Pons (tissue), 1 donor: ENCODE results near the gene DTNBP1.

Source experiments
- DNase-seq: peaks from one replicate; pipeline ENCODE4 v3.0.0-alpha.2; 2016; ENCODE audit warnings: low spot score

DTNBP1 gene

DNA sequence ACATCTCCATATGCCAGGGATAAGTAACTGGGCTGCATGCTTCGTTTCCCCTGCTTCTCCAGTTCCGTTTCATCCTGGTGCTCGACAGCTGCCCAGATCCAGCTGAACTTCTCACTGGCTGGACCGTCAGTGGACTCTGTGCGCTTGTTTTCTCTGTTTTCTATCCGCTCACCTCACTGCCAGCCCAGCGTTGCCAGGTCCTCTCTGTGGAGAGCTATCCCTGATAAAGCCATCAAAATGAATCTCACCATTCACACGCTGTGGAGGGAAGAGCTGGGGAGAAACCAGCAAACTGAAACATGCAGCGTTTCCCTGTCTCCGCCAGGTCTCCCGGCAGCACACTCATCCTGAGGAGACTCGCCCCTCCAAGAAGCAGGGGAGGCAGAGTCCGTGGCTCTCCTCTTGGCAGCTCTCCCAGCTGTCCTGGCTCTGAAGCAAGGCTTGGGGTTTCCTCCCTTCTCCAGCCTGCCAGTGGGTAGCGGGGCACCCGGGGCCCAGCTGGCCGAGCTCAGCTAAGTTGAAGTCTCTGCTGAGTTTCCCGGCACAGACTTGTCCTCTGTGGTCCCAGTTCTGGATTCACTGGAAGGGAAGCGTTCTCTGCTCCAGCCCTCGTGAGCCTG lies 160.9 kb downstream of the DTNBP1 start:
- DNase-seq: peak; percentile 59

DNA sequence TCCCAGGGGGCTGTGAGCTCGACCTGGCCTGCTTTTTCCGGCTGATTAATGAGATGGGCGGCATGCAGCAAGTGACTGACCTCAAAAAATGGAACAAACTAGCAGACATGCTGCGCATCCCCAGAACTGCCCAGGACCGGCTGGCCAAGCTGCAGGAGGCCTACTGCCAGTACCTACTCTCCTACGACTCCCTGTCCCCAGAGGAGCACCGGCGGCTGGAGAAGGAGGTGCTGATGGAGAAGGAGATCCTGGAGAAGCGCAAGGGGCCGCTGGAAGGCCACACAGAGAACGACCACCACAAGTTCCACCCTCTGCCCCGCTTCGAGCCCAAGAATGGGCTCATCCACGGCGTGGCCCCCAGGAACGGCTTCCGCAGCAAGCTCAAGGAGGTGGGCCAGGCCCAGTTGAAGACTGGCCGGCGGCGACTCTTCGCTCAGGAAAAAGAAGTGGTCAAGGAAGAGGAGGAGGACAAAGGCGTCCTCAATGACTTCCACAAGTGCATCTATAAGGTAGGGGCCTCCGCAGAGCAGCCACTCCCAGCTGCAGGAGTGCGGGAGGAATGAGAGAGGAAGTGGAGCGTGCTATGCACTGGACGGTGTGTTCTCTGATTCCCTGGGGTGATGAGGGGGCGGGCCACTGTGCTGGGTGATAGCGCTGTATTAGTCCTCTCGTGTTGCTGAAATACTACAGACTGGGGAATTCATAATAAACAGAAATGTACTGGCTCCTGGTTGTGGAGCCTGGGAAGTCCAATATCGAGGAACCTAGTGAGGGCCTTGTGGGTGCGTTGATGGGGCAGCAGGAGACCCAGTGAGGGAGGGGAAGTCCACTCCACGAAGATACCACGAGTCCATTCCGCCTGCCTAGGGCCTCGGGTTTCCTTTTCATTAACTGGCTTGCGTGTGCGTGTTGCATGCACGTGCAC lies 161.7 kb downstream of the DTNBP1 start:
- DNase-seq: no peak

DNA sequence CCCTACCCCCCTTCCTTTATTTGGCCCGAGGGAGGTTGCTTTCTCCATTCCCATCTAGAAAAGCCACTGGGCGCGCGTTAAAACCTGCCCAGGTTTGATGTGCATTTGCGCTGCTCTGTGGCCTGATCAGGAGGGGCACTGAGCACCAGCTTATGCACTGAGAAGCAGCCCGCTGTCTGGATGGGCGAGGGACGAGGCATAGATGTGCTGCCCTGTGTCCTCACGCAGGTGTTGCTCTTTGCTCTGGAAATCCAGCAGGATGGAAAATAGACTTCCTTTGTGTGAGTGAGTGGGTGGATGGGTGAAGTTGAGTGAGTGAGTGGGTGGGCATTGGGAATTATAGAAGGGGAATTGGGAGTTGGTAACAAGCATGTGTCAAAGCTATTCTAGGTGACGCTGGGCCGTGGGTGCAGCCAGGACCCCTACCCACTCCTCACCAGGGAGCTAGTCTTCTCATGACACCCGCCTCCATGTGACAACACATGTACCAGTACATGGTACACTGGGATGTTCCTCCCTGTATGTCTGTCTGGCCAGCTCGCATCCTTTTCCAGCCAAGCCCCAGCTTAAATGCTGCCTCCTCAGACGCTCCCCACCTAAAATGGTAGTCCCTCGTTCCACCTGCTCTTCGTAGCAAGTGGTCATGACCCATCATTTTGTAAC lies 162.6 kb downstream of the DTNBP1 start:
- no peak for DNase-seq

DNA sequence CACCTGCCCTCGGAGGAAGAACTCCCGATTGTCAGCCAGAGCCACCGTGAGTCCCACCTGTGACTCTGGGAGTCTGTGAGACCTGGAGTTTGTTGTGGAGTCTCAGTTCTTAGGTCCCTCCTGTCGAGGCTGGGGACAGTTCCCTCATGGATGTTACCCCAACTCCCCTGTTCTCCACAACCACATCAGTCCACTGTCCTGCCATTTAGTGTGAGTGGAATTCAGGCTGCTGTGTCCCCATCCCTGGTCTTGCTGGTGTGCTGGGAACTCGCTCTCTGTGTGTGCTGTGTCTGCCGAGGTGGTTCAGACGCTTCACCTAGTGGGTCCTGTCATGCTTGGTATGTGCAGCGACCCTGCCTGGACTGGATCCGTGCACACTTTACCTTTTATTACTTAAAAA lies 163.2 kb downstream of the DTNBP1 start:
- no peak for DNase-seq

DNA sequence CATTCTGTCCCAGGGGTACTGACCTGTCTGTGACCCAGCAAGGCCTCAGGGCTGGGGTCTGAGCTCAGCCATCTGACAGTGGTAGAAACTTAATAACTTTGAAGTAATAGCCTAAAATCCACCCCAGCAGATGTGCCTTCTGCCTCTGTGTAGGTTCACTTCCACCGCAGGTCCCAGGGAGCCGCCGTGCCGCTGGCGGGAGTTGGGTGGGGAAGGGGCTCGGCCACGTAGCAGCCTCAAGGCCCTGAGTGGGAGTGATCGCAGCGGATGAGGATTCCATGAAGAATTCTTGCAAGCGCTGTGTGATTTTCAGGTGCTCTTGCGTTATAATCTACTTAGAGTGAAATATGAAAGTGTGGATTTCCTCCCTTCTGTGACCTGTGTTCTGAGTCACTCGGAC lies 163.7 kb downstream of the DTNBP1 start:
- DNase-seq: no peak

DNA sequence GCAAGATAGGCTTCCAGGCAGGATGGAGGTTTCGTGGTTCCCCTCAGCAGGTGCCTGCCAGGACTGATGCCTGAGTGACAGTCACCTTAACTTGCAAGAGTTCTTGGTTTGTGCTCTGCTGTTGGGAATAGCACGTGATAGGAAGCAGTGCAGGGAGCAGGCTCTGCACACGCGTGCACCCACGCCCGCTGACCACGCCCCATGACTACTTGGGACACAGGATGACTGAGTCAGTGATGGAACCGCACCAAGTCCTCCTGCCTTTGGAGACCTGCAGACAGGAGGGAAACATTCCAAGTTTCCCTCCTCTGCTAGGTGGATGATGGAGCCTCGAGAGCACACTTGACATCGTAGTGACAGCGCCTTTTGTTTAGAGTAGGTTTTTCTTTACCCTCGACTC lies 164.2 kb downstream of the DTNBP1 start:
- no peak for DNase-seq

DNA sequence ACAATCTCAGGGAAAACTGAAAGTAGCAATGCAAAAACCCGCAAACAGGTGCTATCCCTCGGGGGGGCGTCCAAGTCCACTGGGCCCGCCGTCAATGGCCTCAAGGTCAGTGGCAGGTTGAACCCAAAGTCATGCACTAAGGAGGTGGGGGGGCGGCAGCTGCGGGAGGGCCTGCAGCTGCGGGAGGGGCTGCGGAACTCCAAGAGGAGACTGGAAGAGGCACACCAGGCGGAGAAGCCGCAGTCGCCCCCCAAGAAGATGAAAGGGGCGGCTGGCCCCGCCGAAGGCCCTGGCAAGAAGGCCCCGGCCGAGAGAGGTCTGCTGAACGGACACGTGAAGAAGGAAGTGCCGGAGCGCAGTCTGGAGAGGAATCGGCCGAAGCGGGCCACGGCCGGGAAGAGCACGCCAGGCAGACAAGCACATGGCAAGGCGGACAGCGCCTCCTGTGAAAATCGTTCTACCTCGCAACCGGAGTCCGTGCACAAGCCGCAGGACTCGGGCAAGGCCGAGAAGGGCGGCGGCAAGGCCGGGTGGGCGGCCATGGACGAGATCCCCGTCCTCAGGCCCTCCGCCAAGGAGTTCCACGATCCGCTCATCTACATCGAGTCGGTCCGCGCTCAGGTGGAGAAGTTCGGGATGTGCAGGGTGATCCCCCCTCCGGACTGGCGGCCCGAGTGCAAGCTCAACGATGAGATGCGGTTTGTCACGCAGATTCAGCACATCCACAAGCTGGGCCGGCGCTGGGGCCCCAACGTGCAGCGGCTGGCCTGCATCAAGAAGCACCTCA lies 166.3 kb downstream of the DTNBP1 start:
- no peak for DNase-seq

DNA sequence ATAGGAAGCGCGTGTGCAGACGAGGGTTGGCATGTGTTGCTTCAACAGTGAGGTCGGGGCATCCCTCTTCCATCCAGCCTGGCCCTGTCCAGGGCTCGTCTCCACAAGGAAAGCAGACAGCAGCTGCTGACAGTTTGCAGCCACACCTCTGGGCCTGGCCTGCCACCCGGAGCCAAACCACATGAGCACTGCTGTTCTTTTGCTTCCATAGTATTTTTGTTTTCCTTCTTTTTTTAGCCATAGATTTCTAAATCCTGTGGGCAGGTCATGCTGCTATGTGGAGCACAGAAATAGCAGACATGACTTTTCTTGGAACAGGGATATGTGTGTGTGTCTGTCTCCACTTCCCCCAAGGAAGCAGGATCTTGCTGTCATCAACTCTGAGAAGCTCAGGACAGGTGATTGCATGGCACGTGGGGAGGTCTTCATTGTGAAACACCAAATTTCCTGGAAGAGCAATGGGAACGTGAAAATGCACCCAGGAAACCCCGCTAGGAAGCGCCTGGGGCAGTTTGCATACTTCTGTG lies 167.4 kb downstream of the DTNBP1 start:
- DNase-seq: no peak

DNA sequence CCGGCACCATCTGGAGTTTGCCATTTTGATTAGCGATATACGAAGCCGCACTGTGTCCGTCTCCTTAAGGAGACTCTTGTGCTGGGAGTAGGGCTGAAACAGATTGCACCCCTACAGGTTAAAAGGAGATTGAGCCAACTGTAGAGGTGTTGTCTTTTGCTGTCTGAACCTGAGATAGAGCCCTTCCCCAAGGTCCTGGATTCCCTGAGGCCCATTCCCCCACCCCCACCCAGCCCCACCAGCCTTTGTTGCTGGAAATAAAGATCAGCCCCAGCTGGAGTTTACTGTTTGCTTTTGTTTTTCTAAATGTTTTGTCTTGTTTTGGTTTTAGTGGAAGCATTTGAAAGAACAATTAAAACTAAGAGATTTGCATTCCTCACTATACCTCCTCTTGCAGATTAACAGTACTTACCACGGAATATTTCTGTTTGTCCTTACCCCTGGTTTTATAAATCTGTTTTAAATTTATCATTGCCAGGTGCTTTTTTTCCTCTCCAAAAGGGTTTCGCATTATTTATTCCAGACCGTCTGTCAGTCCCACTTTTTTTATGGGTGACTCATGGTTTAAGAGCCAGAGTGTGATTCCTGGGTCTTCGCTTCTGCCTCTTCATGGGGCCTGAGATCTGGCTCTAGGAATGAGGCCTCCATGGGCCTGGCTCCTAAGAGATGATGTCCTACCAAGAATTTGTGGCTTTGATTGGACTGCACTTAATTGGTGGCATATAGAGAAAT lies 169.2 kb downstream of the DTNBP1 start:
- no peak for DNase-seq

DNA sequence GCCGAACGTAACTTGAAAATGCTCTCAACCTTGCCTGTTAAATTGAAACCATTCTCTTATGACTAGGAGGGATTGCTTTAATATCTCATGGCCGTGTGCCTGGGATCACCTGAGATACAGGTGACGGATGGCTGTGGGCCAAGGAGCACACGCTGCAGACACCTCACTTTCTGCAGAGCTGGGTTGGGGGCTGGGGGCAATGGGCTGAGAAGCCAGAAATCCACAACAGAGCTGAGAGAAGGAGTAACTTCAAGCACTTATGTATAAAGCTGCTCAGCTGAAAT lies 170.9 kb downstream of the DTNBP1 start:
- no peak for DNase-seq

DNA sequence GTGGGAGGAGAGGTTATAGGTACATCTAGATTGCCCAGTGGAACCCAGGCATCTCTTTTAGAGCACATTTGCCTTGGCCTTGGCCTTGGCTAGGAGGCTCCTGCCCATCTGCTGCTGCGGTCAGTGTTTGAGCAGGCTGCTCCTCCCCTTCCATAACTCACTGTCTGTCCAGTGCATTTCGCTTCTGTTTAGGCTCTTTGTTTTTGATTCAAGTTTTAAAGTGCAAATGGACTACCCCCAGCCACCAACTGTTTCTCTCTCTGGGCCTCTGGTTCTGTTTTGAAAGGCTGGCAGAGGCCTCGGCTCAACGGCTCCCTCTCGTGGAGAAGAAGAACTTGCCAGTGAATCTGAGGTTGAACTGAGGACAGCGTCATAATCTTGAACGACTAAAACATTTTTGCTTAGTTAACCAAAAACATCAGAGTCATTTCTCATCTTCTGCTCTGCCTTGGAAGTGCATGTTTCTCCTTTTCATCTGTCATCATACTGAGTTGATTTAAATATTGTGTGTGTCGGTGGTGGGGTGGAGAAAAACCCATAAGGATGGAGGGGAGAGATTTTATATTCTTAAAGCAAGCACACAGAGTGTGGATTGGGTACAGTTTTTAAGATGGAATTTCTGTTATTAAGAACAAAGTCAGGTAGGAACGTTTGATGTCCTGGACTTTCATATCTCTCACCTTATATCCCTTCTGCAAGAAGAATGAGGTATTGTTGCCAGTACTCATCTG lies 171.4 kb downstream of the DTNBP1 start:
- DNase-seq: peak; percentile 97

DNA sequence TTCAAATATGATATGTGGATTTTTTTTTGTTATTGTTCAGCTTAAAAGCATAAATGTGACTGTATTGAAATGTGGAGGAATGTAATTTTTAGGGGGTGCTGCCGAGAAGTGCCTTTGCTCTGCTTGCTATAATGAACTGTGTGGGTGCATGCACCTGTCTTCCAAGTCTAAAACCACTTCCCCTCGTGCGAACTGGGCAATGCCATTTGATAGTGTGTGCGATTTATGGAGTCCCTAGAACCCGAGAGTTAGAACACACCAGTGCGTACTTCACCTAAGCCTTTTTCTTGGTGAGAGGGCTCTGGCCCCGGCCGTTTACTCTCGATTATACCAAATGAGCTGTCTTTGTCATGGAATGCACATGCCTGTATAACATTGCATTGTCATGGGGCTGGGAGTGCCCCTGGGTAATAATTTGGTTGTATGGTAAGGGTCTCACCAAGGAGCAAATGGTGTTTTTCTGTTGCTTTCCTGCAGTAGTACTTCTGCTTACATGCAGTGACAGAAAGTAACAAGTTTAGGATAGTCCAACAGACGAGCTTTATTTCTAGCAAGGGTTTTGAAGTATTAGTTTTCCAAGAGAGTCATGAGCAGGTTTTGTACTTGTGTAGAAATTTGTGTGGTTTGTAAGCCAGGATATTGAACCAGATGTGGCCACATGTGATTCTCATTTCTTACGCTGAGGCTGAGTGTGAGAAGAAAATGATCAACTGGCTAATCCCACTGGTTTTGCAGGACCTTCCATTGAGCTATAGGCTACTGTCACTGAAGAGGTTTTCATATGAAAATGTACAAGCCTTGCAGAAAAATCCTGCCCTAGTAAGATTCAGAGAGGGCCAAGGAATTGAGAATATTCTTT lies 172.4 kb downstream of the DTNBP1 start:
- no peak for DNase-seq

DNA sequence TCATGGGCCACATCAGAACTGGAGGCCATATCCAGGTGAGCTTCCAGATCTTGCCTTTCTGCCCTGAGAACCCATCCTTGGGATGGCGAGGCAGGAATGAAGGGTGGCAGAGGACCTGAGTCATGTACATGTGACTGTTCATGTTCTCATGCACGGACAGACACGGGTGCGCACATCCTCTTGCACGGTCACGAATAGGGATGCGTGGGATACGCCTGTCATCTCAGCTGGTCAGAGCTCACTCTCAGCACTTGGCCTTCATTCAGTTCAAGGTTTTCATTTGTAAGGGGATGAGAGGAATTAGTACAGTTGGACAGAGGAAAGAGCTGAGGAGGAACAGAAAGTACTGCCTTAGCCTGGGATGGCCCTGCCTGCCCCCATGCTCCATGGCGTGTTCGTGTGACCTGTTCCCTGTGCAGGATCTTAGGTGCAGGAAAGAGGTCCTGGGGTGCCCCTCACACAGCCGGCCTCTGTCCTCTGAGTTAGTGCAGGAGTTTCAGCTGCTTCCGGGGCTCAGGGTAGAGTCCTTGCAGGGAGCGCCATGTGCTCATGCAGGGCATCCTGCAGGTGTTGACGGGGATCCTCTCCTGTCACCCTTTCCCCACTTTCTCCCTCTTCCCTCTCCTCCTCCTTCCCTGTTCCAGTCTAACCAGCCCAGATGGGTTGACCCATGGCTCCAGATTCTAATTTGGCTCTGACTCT lies 173.4 kb downstream of the DTNBP1 start:
- DNase-seq: no peak

DNA sequence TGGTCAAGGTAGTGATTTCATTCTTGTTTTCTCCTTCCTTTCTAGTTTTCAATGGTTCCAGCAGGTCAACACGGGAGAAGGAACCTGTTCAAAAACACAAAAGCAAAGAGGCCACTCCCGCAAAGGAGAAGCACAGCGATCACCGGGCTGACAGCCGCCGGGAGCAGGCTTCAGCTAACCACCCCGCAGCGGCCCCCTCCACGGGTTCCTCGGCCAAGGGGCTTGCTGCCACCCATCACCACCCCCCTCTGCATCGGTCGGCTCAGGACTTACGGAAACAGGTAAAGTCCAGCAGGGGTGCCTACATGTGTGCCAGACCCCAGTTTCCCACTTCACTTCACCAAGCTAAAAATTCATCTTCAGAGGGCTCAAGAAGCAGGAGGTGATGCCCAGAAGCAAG lies 175.6 kb downstream of the DTNBP1 start:
- no peak for DNase-seq

DNA sequence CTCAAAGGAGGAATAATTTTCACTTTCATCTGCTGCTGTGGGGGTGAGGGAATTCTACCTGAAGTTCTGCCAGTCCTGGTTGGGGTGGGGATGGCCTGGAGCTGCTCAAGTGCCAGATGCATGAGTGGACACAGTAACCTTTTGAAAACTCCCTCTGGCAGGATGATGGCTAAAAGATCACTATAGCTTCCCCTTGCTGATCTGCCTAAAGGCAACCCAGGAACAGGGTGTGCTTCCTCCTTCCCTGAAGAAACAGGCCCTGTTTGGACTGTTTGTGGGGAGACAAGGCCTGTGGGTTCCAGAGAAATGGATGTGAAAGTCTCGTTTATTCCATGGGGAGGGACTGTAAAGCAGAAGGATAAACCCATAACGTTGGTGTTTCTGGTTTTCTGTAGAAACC lies 176.9 kb downstream of the DTNBP1 start:
- no peak for DNase-seq

DNA sequence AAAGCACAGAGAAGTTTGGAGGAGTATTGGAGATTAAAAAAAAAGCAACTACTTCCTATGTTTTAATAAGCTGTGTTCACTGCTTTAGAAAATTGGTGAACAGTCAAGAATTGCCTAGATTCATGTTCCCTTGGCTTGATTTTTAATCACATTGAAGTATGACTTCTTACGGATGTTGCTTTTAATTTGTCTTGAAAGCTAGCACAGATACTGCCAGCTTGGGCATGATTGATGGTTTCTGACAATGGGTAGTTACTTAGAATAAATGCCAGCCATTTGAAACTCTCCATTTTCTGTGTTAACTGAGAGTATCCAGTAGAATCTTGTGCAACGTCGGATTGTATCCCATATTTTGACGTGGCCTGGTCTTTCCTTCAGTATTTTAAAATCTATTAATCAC lies 178.0 kb downstream of the DTNBP1 start:
- no peak for DNase-seq

DNA sequence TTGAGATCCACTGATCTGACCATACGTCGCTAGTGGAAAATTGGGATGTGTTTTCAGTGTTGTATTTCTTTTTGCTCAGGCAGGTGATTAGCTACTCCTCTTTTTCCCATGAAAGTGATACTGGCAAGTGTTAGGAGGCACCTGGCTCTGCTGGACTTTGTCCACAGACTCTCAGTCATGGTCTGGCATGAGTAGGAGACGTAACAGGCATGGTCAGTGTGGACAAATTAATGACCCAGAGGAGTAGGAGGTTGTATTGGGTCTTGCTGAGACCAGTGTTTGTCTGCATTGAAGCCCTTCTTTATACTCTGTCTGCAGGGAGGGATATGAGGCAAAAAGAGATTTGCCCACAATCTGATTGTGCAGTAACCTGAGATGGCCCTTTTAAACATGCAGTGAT lies 178.7 kb downstream of the DTNBP1 start:
- DNase-seq: no peak

DNA sequence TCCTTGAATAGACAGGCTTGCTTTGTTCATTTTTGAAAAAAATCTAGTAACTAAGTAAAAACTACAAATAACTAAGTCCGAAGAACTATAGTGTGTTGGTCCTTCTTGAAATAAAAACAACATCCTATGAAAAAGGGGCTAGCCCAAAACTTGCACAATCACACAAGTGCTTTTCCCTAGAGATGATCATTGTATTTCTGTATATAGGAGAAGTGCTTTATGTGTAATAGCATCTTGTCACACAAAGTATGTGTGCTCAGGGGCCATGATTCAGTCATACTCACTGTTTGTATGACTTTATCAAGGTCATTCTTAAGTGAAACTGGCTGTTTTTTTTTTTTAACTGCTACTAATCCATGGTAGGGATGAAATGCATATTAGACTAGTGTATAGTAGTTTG lies 179.8 kb downstream of the DTNBP1 start:
- no peak for DNase-seq
